Naive thymus-derived CD4-positive, alpha-beta T cell (primary cell): ENCODE data around the gene EXT2. TPM values are rescaled to one million over a fixed set of nuclear protein-coding genes. Genes with fewer than 3 reads are reported as not detected.

Experiments used
- ATAC-seq: fragments of 150-1000 bp; cut with Tn5 transposase; 2 replicates; pipeline ENCODE4 v1.10.0; 2021; ENCODE audit warnings: mild to moderate bottlenecking, moderate library complexity
- CTCF ChIA-PET: fragments of 350-600 bp; sonication (Branson Sonifier 250); formaldehyde crosslinking; loops from one replicate; lab custom pipeline; 2021; ENCODE audit warnings: antibody characterized with exemption; lab: Charles Lee
- POLR2A ChIA-PET: fragments of 350-600 bp; sonication (Branson Sonifier 250); formaldehyde crosslinking; loops from one replicate; lab custom pipeline; 2021; ENCODE audit warnings: antibody characterized with exemption, inconsistent platforms; lab: Charles Lee
- DNase-seq, 9 donors: peaks; one replicate each; pipeline versions ENCODE4 v3.0.0 to v3.0.0-alpha.2; 2020 to 2022; ENCODE audit warnings: mixed read lengths in 1 of 9
- H3K27ac ChIP-seq: one replicate; pipeline ENCODE4 v1.7.0; 2013; ENCODE audit warnings: mild to moderate bottlenecking, low read depth, low read length, moderate library complexity
- H3K27me3 ChIP-seq, 2 donors: one replicate each; pipeline ENCODE4 v1.7.0; 2013; ENCODE audit warnings: low read length in 2 of 2, mild to moderate bottlenecking in 2 of 2, moderate library complexity in 2 of 2; ENCODE audit not compliant: control insufficient read depth in 2 of 2, insufficient read depth in 2 of 2
- H3K36me3 ChIP-seq, 3 experiments: 1 replicate in 2 of 3; 2 replicates in 1 of 3; pipeline ENCODE4 v1.7.0; 2013; ENCODE audit warnings: low read length in 3 of 3, mild to moderate bottlenecking in 3 of 3, moderate library complexity in 1 of 3; ENCODE audit not compliant: insufficient read depth in 3 of 3, control insufficient read depth in 2 of 3
- H3K4me1 ChIP-seq, 2 donors: one replicate each; pipeline ENCODE4 v1.7.0; 2013; ENCODE audit warnings: low read length in 2 of 2, mild to moderate bottlenecking in 2 of 2, moderate library complexity in 1 of 2; ENCODE audit not compliant: control insufficient read depth in 2 of 2, insufficient read depth in 2 of 2
- H3K4me3 ChIP-seq: 2 replicates; pipeline ENCODE4 v1.7.0; 2013; ENCODE audit warnings: mild to moderate bottlenecking, low read length
- H3K9me3 ChIP-seq, 3 experiments: 1 replicate in 2 of 3; 2 replicates in 1 of 3; pipeline ENCODE4 v1.7.0; 2013; ENCODE audit warnings: low read length in 3 of 3; ENCODE audit not compliant: control insufficient read depth in 2 of 3
- H3K27ac Mint-ChIP-seq, 9 donors: one replicate each; pipeline ENCODE4 v1.8.0; 2020 to 2022; ENCODE audit warnings: mixed read lengths in 9 of 9, mild to moderate bottlenecking in 8 of 9, moderate library complexity in 5 of 9, inconsistent platforms in 2 of 9
- H3K27me3 Mint-ChIP-seq, 5 donors: one replicate each; pipeline ENCODE4 v1.8.0; 2021 to 2022; ENCODE audit warnings: mixed read lengths in 5 of 5, mild to moderate bottlenecking in 1 of 5
- H3K36me3 Mint-ChIP-seq, 5 donors: one replicate each; pipeline ENCODE4 v1.8.0; 2020 to 2022; ENCODE audit warnings: mixed read lengths in 5 of 5, mild to moderate bottlenecking in 3 of 5, inconsistent platforms in 1 of 5
- H3K4me1 Mint-ChIP-seq, 7 donors: one replicate each; pipeline ENCODE4 v1.8.0; 2020 to 2022; ENCODE audit warnings: mixed read lengths in 7 of 7, mild to moderate bottlenecking in 3 of 7, inconsistent platforms in 1 of 7
- H3K4me3 Mint-ChIP-seq, 10 donors: one replicate each; pipeline ENCODE4 v1.8.0; 2020 to 2022; ENCODE audit warnings: mild to moderate bottlenecking in 10 of 10, mixed read lengths in 10 of 10, moderate library complexity in 6 of 10, inconsistent platforms in 2 of 10
- H3K9me3 Mint-ChIP-seq, 11 donors: one replicate each; pipeline ENCODE4 v1.8.0; 2020 to 2022; ENCODE audit warnings: mixed read lengths in 11 of 11, mild to moderate bottlenecking in 4 of 11, inconsistent platforms in 1 of 11, moderate library complexity in 1 of 11
- intact Hi-C, 2 donors: fragments of 100-400 bp; cut with micrococcal nuclease; formaldehyde crosslinking; loops; one replicate each; pipeline ENCODE4 v1.15.1; 2023
- polyA plus RNA-seq, 2 donors: library from polyadenylated mRNA; unstranded; fragments of 300-500 nt; fragmentation: Illumina TruSeq; gene quantifications; one replicate each; pipeline ENCODE4 v1.2.3, GENCODE V29; 2021
- total RNA-seq, 6 experiments: library from RNA in 5 of 6; stranded (reverse) in 5 of 6; gene quantifications; 1 replicate in 5 of 6; 2 replicates in 1 of 6; pipeline ENCODE4 v1.2.3 and lab custom pipeline; 2021 to 2026

The EXT2 gene
- total and polyA plus RNA-seq, 7 experiments from 2014 or later: 27.2 to 43.9 (median 31.5) TPM

- peaks cover 5 to 58% (median 26%) of the 10 kb centered on the region in 5 donors for H3K36me3 Mint-ChIP-seq
- peaks cover 12 to 28% (median 16%) of the 10 kb centered on the region in 7 donors for H3K4me1 Mint-ChIP-seq
- no peaks in the 10 kb centered on the region for H3K9me3 ChIP-seq
- ATAC-seq (no peak), DNase-seq (no peak)
- no peak overlapping the region for H3K27ac ChIP-seq
- CTCF ChIA-PET: interaction anchor here (0.7 kb wide), 1 partner anchor 120 kb away, joined by 3 read pairs; no protein-coding TSS in a partner anchor
- H3K4me3 ChIP-seq: no peak overlapping the region
- no peaks in the 10 kb centered on the region for H3K27me3 ChIP-seq
- H3K4me3 Mint-ChIP-seq: no peak overlapping the region
- H3K9me3 Mint-ChIP-seq: peaks cover 0 to 9% (median 0%) of the 10 kb centered on the region in 11 donors
- no peak overlapping the region for H3K27ac Mint-ChIP-seq
- no peaks in the 10 kb centered on the region for H3K4me1 ChIP-seq
- no peaks in the 10 kb centered on the region for H3K27me3 Mint-ChIP-seq
- peaks cover 0 to 1% (median 0%) of the 10 kb centered on the region in 3 experiments for H3K36me3 ChIP-seq
- POLR2A ChIA-PET: no interaction called here
- intact Hi-C loops: no loop called here
These were observed 66.5 kb downstream of the EXT2 start for GRCh38 chr11:44162004-44162403.

- H3K27ac ChIP-seq: no peak overlapping the region
- no peak overlapping the region for H3K27ac Mint-ChIP-seq
- H3K27me3 ChIP-seq: no peaks in the 10 kb centered on the region
- CTCF ChIA-PET: no interaction called here
- no peaks in the 10 kb centered on the region for H3K4me1 ChIP-seq
- intact Hi-C loops: no loop called here
- no peak overlapping the region for H3K4me3 ChIP-seq
- ATAC-seq: no peak
- H3K4me3 Mint-ChIP-seq: no peak overlapping the region
- DNase-seq: no peak
- POLR2A ChIA-PET: no interaction called here
- peaks cover 12 to 28% (median 16%) of the 10 kb centered on the region in 7 donors for H3K4me1 Mint-ChIP-seq
- H3K36me3 Mint-ChIP-seq: peaks cover 2 to 51% (median 24%) of the 10 kb centered on the region in 5 donors
- no peaks in the 10 kb centered on the region for H3K36me3 ChIP-seq
- H3K9me3 ChIP-seq: no peaks in the 10 kb centered on the region
- no peaks in the 10 kb centered on the region for H3K27me3 Mint-ChIP-seq
- peaks cover 0 to 9% (median 0%) of the 10 kb centered on the region in 11 donors for H3K9me3 Mint-ChIP-seq
These were observed 67.2 kb downstream of the EXT2 start for GRCh38 chr11:44162662-44163061.

GRCh38 chr11:44165432-44165831 lies 70.0 kb downstream of the EXT2 start:
- H3K36me3 Mint-ChIP-seq: peaks cover 0 to 28% (median 5%) of the 10 kb centered on the region in 5 donors
- Histone ChIP-seq H3K4me1 (no peaks in the 10 kb centered on the region), H3K9me3 (no peaks in the 10 kb centered on the region), H3K27me3 (no peaks in the 10 kb centered on the region), H3K4me3 (no peak overlapping the region), H3K27ac (no peak overlapping the region), H3K36me3 (no peaks in the 10 kb centered on the region)
- no peaks in the 10 kb centered on the region for H3K27me3 Mint-ChIP-seq
- H3K27ac Mint-ChIP-seq: no peak overlapping the region
- no peak overlapping the region for H3K4me3 Mint-ChIP-seq
- DNase-seq: no peak
- H3K9me3 Mint-ChIP-seq: peaks cover 0 to under 1% (median 0%) of the 10 kb centered on the region in 11 donors
- intact Hi-C loops: no loop called here
- POLR2A ChIA-PET: no interaction called here
- CTCF ChIA-PET: no interaction called here
- peaks cover 0 to 15% (median 4%) of the 10 kb centered on the region in 7 donors for H3K4me1 Mint-ChIP-seq
- no peak for ATAC-seq

DNA sequence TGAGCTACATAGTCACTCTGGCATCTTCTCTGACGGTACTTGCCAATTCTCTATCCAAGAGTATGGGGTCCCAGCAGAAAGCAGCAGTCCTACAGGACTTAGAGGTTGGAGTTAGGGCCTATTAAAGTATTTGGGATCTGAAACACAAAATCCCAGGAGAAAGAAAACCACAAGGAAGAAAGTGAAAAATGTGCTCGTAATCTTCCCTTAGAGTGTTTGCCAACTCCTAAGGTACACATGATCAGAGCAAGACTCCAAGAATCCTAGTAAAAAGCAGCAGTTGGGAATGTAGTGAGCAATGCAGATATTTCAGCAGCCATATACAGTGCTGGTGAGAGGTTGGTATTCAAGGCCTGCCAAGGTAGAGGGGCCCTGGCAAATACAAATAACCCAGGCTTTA lies 71.6 kb downstream of the EXT2 start:
- no peaks in the 10 kb centered on the region for H3K27me3 Mint-ChIP-seq
- H3K4me1 Mint-ChIP-seq: peaks cover 0 to 12% (median 0%) of the 10 kb centered on the region in 7 donors
- H3K36me3 Mint-ChIP-seq: peaks cover 0 to 26% (median 12%) of the 10 kb centered on the region in 5 donors
- no peaks in the 10 kb centered on the region for H3K27me3 ChIP-seq
- ATAC-seq: no peak
- H3K4me3 ChIP-seq: no peak overlapping the region
- no peaks in the 10 kb centered on the region for H3K4me1 ChIP-seq
- ChIA-PET POLR2A (no interaction called here), CTCF (no interaction called here)
- DNase-seq: no peak
- H3K9me3 Mint-ChIP-seq: no peaks in the 10 kb centered on the region
- intact Hi-C loops: no loop called here
- no peak overlapping the region for H3K27ac Mint-ChIP-seq
- H3K4me3 Mint-ChIP-seq: no peak overlapping the region
- H3K36me3 ChIP-seq: no peaks in the 10 kb centered on the region
- H3K27ac ChIP-seq: no peak overlapping the region
- H3K9me3 ChIP-seq: no peaks in the 10 kb centered on the region

- no peaks in the 10 kb centered on the region for H3K27me3 Mint-ChIP-seq
- ChIA-PET POLR2A (no interaction called here), CTCF (no interaction called here)
- Histone ChIP-seq H3K27ac (no peak overlapping the region), H3K27me3 (no peaks in the 10 kb centered on the region), H3K36me3 (peaks cover 0 to 5% (median 0%) of the 10 kb centered on the region in 3 experiments), H3K4me3 (no peak overlapping the region), H3K4me1 (no peaks in the 10 kb centered on the region), H3K9me3 (no peaks in the 10 kb centered on the region)
- H3K4me1 Mint-ChIP-seq: peaks cover 0 to 12% (median 6%) of the 10 kb centered on the region in 7 donors
- H3K27ac Mint-ChIP-seq: no peak overlapping the region
- ATAC-seq: no peak
- H3K9me3 Mint-ChIP-seq: no peaks in the 10 kb centered on the region
- H3K4me3 Mint-ChIP-seq: no peak overlapping the region
- intact Hi-C loops: no loop called here
- no peak for DNase-seq
- H3K36me3 Mint-ChIP-seq: peaks cover 0 to 37% (median 22%) of the 10 kb centered on the region in 5 donors
These were observed 76.0 kb downstream of the EXT2 start for GRCh38 chr11:44171518-44171917.

DNA sequence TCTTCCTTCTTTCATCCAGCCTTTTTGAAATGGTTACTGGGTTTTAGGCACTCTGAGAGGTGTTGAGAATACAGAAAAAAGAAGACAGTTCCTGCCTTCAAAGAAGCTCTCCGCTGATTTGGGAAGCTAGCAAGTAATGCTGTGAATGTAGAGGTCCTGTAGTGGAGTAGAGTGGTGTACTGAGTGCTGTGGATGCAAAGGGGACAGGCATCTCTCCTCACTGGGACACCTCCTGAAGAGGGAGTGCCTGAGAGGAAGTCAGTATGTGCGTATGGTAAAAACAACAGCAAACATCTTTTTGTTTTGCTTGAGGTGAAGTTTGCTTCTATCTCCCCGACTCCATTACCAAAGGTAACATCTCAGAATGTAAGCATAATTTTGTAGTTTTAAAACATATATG lies 77.5 kb downstream of the EXT2 start:
- Histone ChIP-seq H3K9me3 (no peaks in the 10 kb centered on the region), H3K27me3 (no peaks in the 10 kb centered on the region), H3K4me1 (no peaks in the 10 kb centered on the region), H3K27ac (no peak overlapping the region), H3K4me3 (no peak overlapping the region), H3K36me3 (peaks cover 0 to 5% (median 0%) of the 10 kb centered on the region in 3 experiments)
- no peak for ATAC-seq
- peaks cover 0 to 37% (median 22%) of the 10 kb centered on the region in 5 donors for H3K36me3 Mint-ChIP-seq
- H3K4me3 Mint-ChIP-seq: no peak overlapping the region
- H3K4me1 Mint-ChIP-seq: peaks cover 0 to 12% (median 6%) of the 10 kb centered on the region in 7 donors
- CTCF ChIA-PET: interaction anchor here (0.9 kb wide), 1 partner anchor 15 kb away, joined by 3 read pairs; no protein-coding TSS in a partner anchor
- no peaks in the 10 kb centered on the region for H3K27me3 Mint-ChIP-seq
- no peak for DNase-seq
- H3K27ac Mint-ChIP-seq: peak overlapping the region in 1 of 9 donors; percentile 12
- intact Hi-C loops: no loop called here
- H3K9me3 Mint-ChIP-seq: no peaks in the 10 kb centered on the region
- POLR2A ChIA-PET: no interaction called here

GRCh38 chr11:44174842-44175241 lies 79.4 kb downstream of the EXT2 start:
- Histone ChIP-seq H3K36me3 (peaks cover 0 to 5% (median 0%) of the 10 kb centered on the region in 3 experiments), H3K27me3 (no peaks in the 10 kb centered on the region), H3K4me1 (no peaks in the 10 kb centered on the region), H3K4me3 (no peak overlapping the region), H3K27ac (no peak overlapping the region), H3K9me3 (no peaks in the 10 kb centered on the region)
- DNase-seq (no peak), ATAC-seq (no peak)
- intact Hi-C loops: no loop called here
- no peak overlapping the region for H3K4me3 Mint-ChIP-seq
- ChIA-PET POLR2A (no interaction called here), CTCF (no interaction called here)
- peak overlapping the region in 2 of 9 donors; percentile 18 to 38 for H3K27ac Mint-ChIP-seq
- H3K9me3 Mint-ChIP-seq: no peaks in the 10 kb centered on the region
- no peaks in the 10 kb centered on the region for H3K27me3 Mint-ChIP-seq
- H3K4me1 Mint-ChIP-seq: peaks cover 0 to 17% (median 9%) of the 10 kb centered on the region in 7 donors
- H3K36me3 Mint-ChIP-seq: peaks cover 0 to 44% (median 27%) of the 10 kb centered on the region in 5 donors
